Measurements from ENCODE around the gene PCSK2.
A peak's percentile ranks its signal among the peaks of the same experiment; 100 is the strongest.
"Not testable (repeated sequence)": the region's sequence is repeated elsewhere in the genome, so short reads cannot be mapped to it uniquely, and the experiment has no call there.

Gene PCSK2

DNA sequence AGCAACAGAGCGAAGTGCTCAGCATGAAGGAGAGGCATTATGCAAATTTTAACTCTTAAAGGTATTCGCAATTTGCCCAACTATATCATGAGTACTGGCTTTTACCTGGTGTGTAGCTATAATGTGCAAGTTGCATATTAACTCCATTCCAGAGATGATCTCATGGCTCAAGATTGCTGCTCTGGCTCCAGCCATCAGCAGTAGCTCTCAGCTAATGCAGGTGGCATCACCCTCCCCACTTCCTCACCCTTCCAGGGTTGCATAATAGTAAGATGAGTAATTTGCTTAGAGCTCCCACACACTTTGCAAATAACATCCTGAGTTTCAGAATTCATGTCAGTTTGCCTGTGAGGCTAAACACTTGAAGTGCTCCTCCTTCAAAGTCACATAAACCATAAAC lies 15.9 kb upstream of the PCSK2 start:
- H3K4me1 ChIP-seq (ENCODE audit: control insufficient read depth, insufficient read depth, low read length, poor library complexity, severe bottlenecking): no peaks in the 10 kb centered on the region
- H3K9me3 ChIP-seq (ENCODE audit: control insufficient read depth, low read length): no peaks in the 10 kb centered on the region
- H3K36me3 ChIP-seq (ENCODE audit: control insufficient read depth, insufficient read depth, low read length): no peaks in the 10 kb centered on the region
- no peak overlapping the region for H3K27ac ChIP-seq (ENCODE audit: low read depth, low read length, severe bottlenecking)
- H3K4me3 ChIP-seq (ENCODE audit: extremely low read depth, insufficient read depth, low read length, poor library complexity, severe bottlenecking): no peak overlapping the region
- WGBS, 2 experiments (ENCODE audit: insufficient coverage in 2 of 2): no CpG with 5 or more reads among the region's 2 CpGs

DNA sequence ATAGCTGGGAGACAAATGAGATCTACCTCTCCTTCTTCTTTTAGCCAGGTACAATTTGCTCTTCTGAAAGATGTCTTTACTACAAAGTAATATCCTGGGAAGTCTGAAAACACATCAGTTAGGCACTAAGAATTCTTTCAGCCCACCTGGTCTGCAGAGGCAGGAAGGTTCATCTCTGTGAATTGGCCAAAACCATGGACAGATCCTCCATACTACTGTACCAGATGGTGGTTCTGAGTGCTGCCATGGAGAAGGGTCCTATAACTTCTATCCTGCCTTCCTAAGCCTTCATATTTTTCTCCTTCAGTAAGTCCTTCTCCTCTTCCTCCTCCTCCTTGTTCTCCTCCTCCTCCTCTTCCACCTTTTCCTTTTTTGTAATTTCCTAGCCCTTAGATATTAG lies 11.7 kb upstream of the PCSK2 start:
- H3K9me3 ChIP-seq (ENCODE audit: control insufficient read depth, low read length): no peaks in the 10 kb centered on the region
- no peaks in the 10 kb centered on the region for H3K36me3 ChIP-seq (ENCODE audit: control insufficient read depth, insufficient read depth, low read length)
- H3K27ac ChIP-seq (ENCODE audit: low read depth, low read length, severe bottlenecking): no peak overlapping the region
- no peaks in the 10 kb centered on the region for H3K4me1 ChIP-seq (ENCODE audit: control insufficient read depth, insufficient read depth, low read length, poor library complexity, severe bottlenecking)
- no peak overlapping the region for H3K4me3 ChIP-seq (ENCODE audit: extremely low read depth, insufficient read depth, low read length, poor library complexity, severe bottlenecking)

DNA sequence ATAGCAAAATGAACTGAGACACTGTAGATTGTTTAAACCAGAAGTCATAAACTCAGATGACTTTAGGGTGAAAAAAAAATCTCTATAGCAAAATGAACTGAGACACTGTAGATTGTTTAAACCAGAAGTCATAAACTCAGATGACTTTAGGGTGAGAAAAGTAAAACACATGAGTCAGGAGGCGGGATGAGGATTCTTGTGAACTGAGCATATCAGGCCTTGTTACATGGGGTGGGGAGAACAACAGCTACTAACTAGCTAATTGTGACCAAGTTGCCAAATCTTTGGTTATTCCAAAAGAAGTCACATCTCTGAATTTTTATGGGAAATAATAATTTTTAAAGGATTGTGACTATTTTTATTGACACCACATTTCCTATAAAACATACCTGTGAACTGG lies 7.0 kb upstream of the PCSK2 start:
- H3K4me3 ChIP-seq (ENCODE audit: extremely low read depth, insufficient read depth, low read length, poor library complexity, severe bottlenecking); H3K9me3 ChIP-seq (ENCODE audit: control insufficient read depth, low read length); H3K4me1 ChIP-seq (ENCODE audit: control insufficient read depth, insufficient read depth, low read length, poor library complexity, severe bottlenecking); H3K27ac ChIP-seq (ENCODE audit: low read depth, low read length, severe bottlenecking); H3K36me3 ChIP-seq (ENCODE audit: control insufficient read depth, insufficient read depth, low read length): not testable (repeated sequence)
- 91 to 100% methylated on average over 1 of the region's 1 CpG for WGBS, 2 experiments (ENCODE audit: insufficient coverage in 2 of 2)

DNA sequence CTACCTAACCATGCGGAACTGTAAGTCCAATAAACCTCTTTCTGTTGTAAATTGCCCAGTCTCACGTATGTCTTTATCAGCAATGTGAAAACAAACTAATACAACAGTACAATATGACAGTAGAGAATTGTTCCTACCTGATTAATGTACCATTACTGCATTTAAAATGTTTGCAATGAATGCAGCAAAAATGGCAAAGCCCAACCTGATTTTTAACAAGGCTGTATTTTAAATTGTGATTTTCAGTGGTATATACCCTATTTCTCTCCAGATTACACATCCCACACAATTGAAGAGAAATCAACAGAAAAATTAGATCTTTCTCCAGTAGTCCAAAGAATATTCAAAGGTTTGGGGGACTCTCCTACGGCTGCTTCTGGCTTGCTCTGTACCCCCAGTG lies 3.3 kb upstream of the PCSK2 start:
- Histone ChIP-seq H3K27ac (ENCODE audit: low read depth, low read length, severe bottlenecking) (no peak overlapping the region), H3K9me3 (ENCODE audit: control insufficient read depth, low read length) (no peaks in the 10 kb centered on the region), H3K36me3 (ENCODE audit: control insufficient read depth, insufficient read depth, low read length) (no peaks in the 10 kb centered on the region), H3K4me3 (ENCODE audit: extremely low read depth, insufficient read depth, low read length, poor library complexity, severe bottlenecking) (no peak overlapping the region), H3K4me1 (ENCODE audit: control insufficient read depth, insufficient read depth, low read length, poor library complexity, severe bottlenecking) (peaks cover 7% of the 10 kb centered on the region)
- 85 to 100% methylated on average over 1 to 2 of the region's 3 CpGs for WGBS, 2 experiments (ENCODE audit: insufficient coverage in 2 of 2)

DNA sequence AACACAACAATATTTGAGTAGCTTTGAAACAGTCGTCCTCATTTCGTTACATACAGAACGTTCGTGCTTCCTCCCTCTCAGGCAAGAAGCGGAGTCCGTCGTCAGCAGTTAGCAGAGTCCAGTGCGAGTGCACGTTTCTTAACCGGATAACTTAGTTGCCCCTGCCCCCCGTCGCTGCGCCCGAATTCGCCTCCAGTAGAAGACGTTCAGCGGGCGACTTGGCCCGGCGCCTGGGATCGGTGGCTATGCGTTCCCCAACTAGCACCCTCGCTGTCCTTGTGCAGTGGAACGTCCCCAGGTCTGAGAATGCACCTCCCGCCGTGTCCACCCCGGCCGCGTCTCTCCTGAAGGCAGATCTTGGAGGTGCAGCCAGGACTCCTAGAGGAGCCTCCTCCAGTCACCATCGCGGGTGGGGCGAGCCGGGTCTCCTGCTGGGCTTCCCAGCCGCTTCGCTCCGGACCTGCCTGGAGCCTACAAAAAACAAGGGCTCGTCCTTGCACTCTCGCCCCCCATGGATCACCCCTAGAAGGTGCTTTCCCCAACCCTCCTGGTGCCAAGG lies 910 bp upstream of the PCSK2 start:
- Histone ChIP-seq H3K4me1 (ENCODE audit: control insufficient read depth, insufficient read depth, low read length, poor library complexity, severe bottlenecking) (peaks cover 8% of the 10 kb centered on the region), H3K9me3 (ENCODE audit: control insufficient read depth, low read length) (no peaks in the 10 kb centered on the region), H3K27ac (ENCODE audit: low read depth, low read length, severe bottlenecking) (peak overlapping the region; percentile 76), H3K36me3 (ENCODE audit: control insufficient read depth, insufficient read depth, low read length) (no peaks in the 10 kb centered on the region), H3K4me3 (ENCODE audit: extremely low read depth, insufficient read depth, low read length, poor library complexity, severe bottlenecking) (peak overlapping the region; percentile 47)
- 3 to 4% methylated on average over 31 to 36 of the region's 38 CpGs for WGBS, 2 experiments (ENCODE audit: insufficient coverage in 2 of 2)

DNA sequence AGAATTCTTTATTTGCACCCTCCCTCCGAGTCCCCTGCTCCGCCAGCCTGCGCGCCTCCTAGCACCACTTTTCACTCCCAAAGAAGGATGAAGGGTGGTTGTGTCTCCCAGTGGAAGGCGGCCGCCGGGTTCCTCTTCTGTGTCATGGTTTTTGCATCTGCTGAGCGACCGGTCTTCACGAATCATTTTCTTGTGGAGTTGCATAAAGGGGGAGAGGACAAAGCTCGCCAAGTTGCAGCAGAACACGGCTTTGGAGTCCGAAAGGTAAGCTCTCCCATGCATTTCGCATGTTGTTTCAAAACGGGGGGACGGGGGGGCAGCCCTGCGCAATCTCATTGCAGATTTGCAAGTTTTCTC lies 357 bp downstream of the PCSK2 start:
- peak overlapping the region; percentile 43 for H3K4me3 ChIP-seq (ENCODE audit: extremely low read depth, insufficient read depth, low read length, poor library complexity, severe bottlenecking)
- H3K9me3 ChIP-seq (ENCODE audit: control insufficient read depth, low read length): no peaks in the 10 kb centered on the region
- H3K36me3 ChIP-seq (ENCODE audit: control insufficient read depth, insufficient read depth, low read length): no peaks in the 10 kb centered on the region
- H3K27ac ChIP-seq (ENCODE audit: low read depth, low read length, severe bottlenecking): no peak overlapping the region
- WGBS, 2 experiments (ENCODE audit: insufficient coverage in 2 of 2): 2% methylated on average over 10 to 13 of the region's 17 CpGs
- peaks cover 8% of the 10 kb centered on the region for H3K4me1 ChIP-seq (ENCODE audit: control insufficient read depth, insufficient read depth, low read length, poor library complexity, severe bottlenecking)

DNA sequence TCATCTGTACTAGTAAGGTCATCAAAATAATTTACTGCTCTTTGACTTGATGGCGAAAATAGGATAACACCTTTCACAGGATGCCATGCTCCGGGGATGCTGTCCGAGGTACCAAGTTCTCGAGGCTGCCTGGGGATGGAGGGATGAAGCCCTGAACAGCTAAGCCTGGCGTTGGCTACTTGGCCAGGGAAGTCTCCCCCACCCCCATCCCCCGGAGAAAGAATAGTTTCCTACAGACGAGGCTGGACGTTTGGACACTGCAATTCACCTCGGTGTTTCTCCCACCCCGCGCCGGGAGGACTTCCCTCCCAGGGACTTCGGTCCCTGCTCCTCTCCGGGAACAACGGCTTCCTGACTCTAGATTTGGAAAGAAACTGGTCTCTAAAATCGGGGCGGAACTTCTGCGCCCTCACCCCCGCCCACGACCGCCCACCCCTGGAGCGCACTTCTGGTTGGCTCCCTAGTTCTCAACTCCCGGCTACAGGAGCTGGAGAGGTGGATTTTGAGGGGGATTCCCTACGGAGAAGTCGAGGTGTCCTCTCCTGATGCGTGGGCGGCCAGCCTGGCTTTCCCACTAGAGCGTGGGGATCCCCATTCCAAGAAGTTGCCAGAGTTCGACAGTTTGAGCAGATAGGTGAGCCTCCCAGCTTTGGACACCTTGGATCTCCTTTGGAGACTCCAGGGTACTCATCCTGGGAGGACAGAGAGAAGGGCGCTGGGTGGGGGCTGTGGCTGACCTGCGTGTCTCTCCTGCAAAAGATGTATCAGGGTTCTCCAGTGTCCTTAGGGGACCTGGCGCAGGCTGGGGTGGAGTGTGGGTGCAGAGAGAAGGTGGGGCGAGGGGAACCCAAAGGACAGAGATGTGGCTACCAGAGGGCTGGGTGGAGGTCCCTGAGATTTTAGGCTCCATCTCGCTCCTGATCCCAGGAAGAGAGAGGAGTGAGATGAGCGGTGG lies 1.1 kb downstream of the PCSK2 start:
- Histone ChIP-seq H3K9me3 (ENCODE audit: control insufficient read depth, low read length) (no peaks in the 10 kb centered on the region), H3K27ac (ENCODE audit: low read depth, low read length, severe bottlenecking) (no peak overlapping the region), H3K4me1 (ENCODE audit: control insufficient read depth, insufficient read depth, low read length, poor library complexity, severe bottlenecking) (peaks cover 8% of the 10 kb centered on the region), H3K36me3 (ENCODE audit: control insufficient read depth, insufficient read depth, low read length) (no peaks in the 10 kb centered on the region), H3K4me3 (ENCODE audit: extremely low read depth, insufficient read depth, low read length, poor library complexity, severe bottlenecking) (peak overlapping the region; percentile 43)
- 2 to 7% methylated on average over 22 to 26 of the region's 35 CpGs for WGBS, 2 experiments (ENCODE audit: insufficient coverage in 2 of 2)

DNA sequence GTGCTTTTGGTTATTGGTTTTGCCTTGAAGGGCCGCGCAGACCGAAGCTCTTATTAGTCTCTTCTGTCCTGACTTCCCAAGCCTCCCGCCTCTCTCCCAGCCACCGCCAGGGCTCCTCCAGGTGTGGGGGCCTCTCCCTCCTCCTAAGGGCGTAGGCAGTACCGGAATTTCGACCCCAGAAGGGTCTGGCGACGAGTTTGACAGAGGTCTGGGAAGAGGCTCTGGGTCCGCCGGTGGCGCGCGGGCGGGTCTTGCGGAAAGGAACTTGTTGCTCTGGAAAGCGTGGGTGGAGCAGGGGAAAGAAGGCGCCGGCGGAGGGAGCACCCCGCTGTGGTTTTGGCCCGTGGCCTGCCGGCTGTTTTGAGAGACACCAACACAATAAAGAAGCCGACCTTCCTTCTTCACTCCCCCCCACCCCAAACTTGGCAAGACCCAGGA lies 1.8 kb downstream of the PCSK2 start:
- H3K4me3 ChIP-seq (ENCODE audit: extremely low read depth, insufficient read depth, low read length, poor library complexity, severe bottlenecking): peak overlapping the region; percentile 43
- H3K4me1 ChIP-seq (ENCODE audit: control insufficient read depth, insufficient read depth, low read length, poor library complexity, severe bottlenecking): peaks cover 8% of the 10 kb centered on the region
- no peak overlapping the region for H3K27ac ChIP-seq (ENCODE audit: low read depth, low read length, severe bottlenecking)
- H3K36me3 ChIP-seq (ENCODE audit: control insufficient read depth, insufficient read depth, low read length): no peaks in the 10 kb centered on the region
- WGBS, 2 experiments (ENCODE audit: insufficient coverage in 2 of 2): 0 to 2% methylated on average over 9 to 10 of the region's 25 CpGs
- H3K9me3 ChIP-seq (ENCODE audit: control insufficient read depth, low read length): no peaks in the 10 kb centered on the region

DNA sequence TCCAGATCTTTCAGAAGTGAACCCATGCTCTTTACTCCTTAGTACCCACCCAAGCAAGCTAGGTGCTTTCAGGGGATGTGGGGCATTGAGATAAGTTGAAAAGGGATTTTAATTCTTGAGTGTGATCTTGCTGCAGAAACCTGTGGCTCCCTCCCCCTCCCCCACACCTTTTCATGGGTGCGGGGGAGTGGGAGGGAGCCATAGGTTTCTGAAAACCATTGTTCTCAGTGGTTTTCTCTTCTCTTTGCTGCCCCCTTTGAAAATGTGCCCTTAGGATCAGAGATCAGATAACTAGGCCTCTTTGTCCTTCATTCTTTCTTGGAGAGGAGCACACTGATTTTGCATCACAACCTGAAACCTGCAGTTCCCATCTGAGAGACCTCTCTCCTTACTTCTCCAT lies 2.4 kb downstream of the PCSK2 start:
- no CpG with 5 or more reads among the region's 1 CpG for WGBS, 2 experiments (ENCODE audit: insufficient coverage in 2 of 2)
- Histone ChIP-seq H3K4me3 (ENCODE audit: extremely low read depth, insufficient read depth, low read length, poor library complexity, severe bottlenecking) (peak overlapping the region; percentile 43), H3K36me3 (ENCODE audit: control insufficient read depth, insufficient read depth, low read length) (no peaks in the 10 kb centered on the region), H3K4me1 (ENCODE audit: control insufficient read depth, insufficient read depth, low read length, poor library complexity, severe bottlenecking) (peaks cover 8% of the 10 kb centered on the region), H3K27ac (ENCODE audit: low read depth, low read length, severe bottlenecking) (no peak overlapping the region), H3K9me3 (ENCODE audit: control insufficient read depth, low read length) (no peaks in the 10 kb centered on the region)

DNA sequence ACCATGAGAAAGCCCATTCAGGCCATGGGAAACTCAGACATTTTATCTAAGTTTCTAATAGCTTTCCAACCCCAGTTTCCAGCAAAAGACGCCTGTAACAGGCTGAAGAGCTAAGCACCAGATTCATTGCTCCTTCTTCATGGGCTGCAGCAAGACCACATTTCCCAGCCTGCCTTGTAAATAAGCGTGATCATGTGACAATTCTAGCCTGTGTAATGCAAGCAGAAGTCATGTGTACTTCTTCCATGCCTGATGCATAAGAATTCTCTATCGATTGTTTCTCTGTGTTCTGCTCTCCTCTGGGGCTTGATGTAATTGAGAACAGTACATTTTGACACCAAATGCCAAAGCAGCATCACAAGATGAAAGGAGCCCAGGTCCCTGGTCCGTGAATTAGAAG lies 6.8 kb downstream of the PCSK2 start:
- WGBS, 2 experiments (ENCODE audit: insufficient coverage in 2 of 2): 86 to 92% methylated on average over 3 of the region's 4 CpGs
- peaks cover under 1% of the 10 kb centered on the region for H3K4me1 ChIP-seq (ENCODE audit: control insufficient read depth, insufficient read depth, low read length, poor library complexity, severe bottlenecking)
- no peaks in the 10 kb centered on the region for H3K36me3 ChIP-seq (ENCODE audit: control insufficient read depth, insufficient read depth, low read length)
- no peak overlapping the region for H3K4me3 ChIP-seq (ENCODE audit: extremely low read depth, insufficient read depth, low read length, poor library complexity, severe bottlenecking)
- no peaks in the 10 kb centered on the region for H3K9me3 ChIP-seq (ENCODE audit: control insufficient read depth, low read length)
- no peak overlapping the region for H3K27ac ChIP-seq (ENCODE audit: low read depth, low read length, severe bottlenecking)

DNA sequence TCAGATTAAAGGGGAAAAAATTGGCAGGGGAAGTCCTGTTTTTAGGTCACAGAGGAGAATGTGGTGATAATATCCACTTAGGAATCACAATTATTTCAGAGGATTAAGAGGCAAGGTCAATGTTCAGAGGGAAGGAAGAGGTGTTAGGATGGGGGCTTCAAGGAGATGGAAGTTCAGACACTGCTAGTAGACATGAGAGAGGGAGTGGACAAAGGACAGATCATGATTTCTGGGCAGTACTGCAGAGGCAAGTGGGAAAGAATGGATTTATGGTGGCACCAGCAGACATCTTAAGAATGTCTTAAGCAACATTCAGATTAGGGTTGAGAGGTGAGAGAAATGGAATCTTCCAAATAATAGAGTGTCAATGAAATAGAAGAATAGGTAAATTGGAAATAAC lies 9.9 kb downstream of the PCSK2 start:
- no peak overlapping the region for H3K27ac ChIP-seq (ENCODE audit: low read depth, low read length, severe bottlenecking)
- H3K4me3 ChIP-seq (ENCODE audit: extremely low read depth, insufficient read depth, low read length, poor library complexity, severe bottlenecking): no peak overlapping the region
- no peaks in the 10 kb centered on the region for H3K4me1 ChIP-seq (ENCODE audit: control insufficient read depth, insufficient read depth, low read length, poor library complexity, severe bottlenecking)
- peaks cover 4% of the 10 kb centered on the region for H3K36me3 ChIP-seq (ENCODE audit: control insufficient read depth, insufficient read depth, low read length)
- no peaks in the 10 kb centered on the region for H3K9me3 ChIP-seq (ENCODE audit: control insufficient read depth, low read length)
